Liver (tissue), 9 donors: ENCODE measurements around the gene SLC35B3. TPM values are rescaled to one million over a fixed set of nuclear protein-coding genes. Genes with fewer than 3 reads are reported as not detected.

Source experiments
- DNase-seq: peaks from one replicate; pipeline ENCODE4 v3.0.0-alpha.2; 2017; ENCODE audit warnings: low spot score
- H3K27ac ChIP-seq, 2 donors: one replicate each; pipeline ENCODE4 v1.7.0; 2013; ENCODE audit warnings: inconsistent platforms in 2 of 2, low read length in 2 of 2, control low read depth in 1 of 2, low read depth in 1 of 2, mild to moderate bottlenecking in 1 of 2
- H3K27me3 ChIP-seq, 4 donors: one replicate each; pipeline versions ENCODE4 v1.6.1 to v1.7.0; 2013; ENCODE audit warnings: low read length in 3 of 4, inconsistent platforms in 1 of 4, mild to moderate bottlenecking in 1 of 4, moderate library complexity in 1 of 4; ENCODE audit not compliant: control insufficient read depth in 4 of 4, insufficient read depth in 4 of 4
- H3K36me3 ChIP-seq, 4 donors: one replicate each; pipeline versions ENCODE4 v1.6.1 to v1.7.0; 2013; ENCODE audit warnings: low read length in 3 of 4, mild to moderate bottlenecking in 3 of 4, low read depth in 1 of 4, moderate library complexity in 1 of 4; ENCODE audit not compliant: control insufficient read depth in 4 of 4, insufficient read depth in 3 of 4
- H3K4me1 ChIP-seq, 4 donors: one replicate each; pipeline versions ENCODE4 v1.6.1 to v1.7.0; 2013; ENCODE audit warnings: low read length in 3 of 4, mild to moderate bottlenecking in 3 of 4, moderate library complexity in 1 of 4; ENCODE audit not compliant: control insufficient read depth in 4 of 4, insufficient read depth in 4 of 4
- H3K4me3 ChIP-seq, 3 donors: one replicate each; pipeline versions ENCODE4 v1.6.1 to v1.7.0; 2013; ENCODE audit warnings: low read length in 3 of 3, control low read depth in 1 of 3, low read depth in 1 of 3, mild to moderate bottlenecking in 1 of 3
- H3K9ac ChIP-seq, 2 donors: one replicate each; pipeline ENCODE4 v1.7.0; 2013; ENCODE audit warnings: low read length in 2 of 2, mild to moderate bottlenecking in 2 of 2, moderate library complexity in 2 of 2, control low read depth in 1 of 2, low read depth in 1 of 2
- H3K9me3 ChIP-seq, 4 donors: one replicate each; pipeline versions ENCODE4 v1.6.1 to v1.7.0; 2013; ENCODE audit warnings: low read length in 3 of 4; ENCODE audit not compliant: control insufficient read depth in 4 of 4
- ATF3 ChIP-seq: IDR thresholded peaks from 2 replicates; pipeline ENCODE4 v1.6.1; 2016; ENCODE audit warnings: antibody characterized with exemption
- CTCF ChIP-seq: fragments of 150-350 bp; IDR thresholded peaks from 2 replicates; pipeline ENCODE4 v1.5.1; 2017; ENCODE audit warnings: improper control_type of control experiment, low read depth, low read length; ENCODE audit not compliant: missing input control
- EGR1 ChIP-seq, 2 donors: IDR thresholded peaks; 2 replicates each; pipeline ENCODE4 v1.6.1; 2016 to 2018; ENCODE audit warnings: antibody characterized with exemption in 2 of 2, low read depth in 2 of 2
- FOXA1 ChIP-seq: IDR thresholded peaks from 2 replicates; pipeline ENCODE4 v1.6.1; 2016; ENCODE audit warnings: antibody characterized with exemption
- FOXA2 ChIP-seq: IDR thresholded peaks from 2 replicates; pipeline ENCODE4 v1.6.1; 2016; ENCODE audit warnings: antibody characterized with exemption
- GABPA ChIP-seq, 2 donors: IDR thresholded peaks in 1 of 2; conservative IDR thresholded peaks in 1 of 2; 2 replicates each; pipeline ENCODE4 v1.6.1; 2016; ENCODE audit warnings: antibody characterized with exemption in 2 of 2, mild to moderate bottlenecking in 1 of 2, moderate library complexity in 1 of 2
- HNF4A ChIP-seq, 2 donors: conservative IDR thresholded peaks; 2 replicates each; pipeline ENCODE4 v1.6.1; 2016; ENCODE audit warnings: antibody characterized with exemption in 2 of 2, mild to moderate bottlenecking in 2 of 2
- HNF4G ChIP-seq: IDR thresholded peaks from 2 replicates; pipeline ENCODE4 v1.6.1; 2016; ENCODE audit warnings: antibody characterized with exemption
- JUND ChIP-seq, 2 donors: IDR thresholded peaks; 2 replicates each; pipeline ENCODE4 v1.6.1; 2016; ENCODE audit warnings: antibody characterized with exemption in 2 of 2
- MAX ChIP-seq: IDR thresholded peaks from 2 replicates; pipeline ENCODE4 v1.6.1; 2016; ENCODE audit warnings: antibody characterized with exemption
- NR2F2 ChIP-seq: IDR thresholded peaks from 2 replicates; pipeline ENCODE4 v1.6.1; 2016; ENCODE audit warnings: antibody characterized with exemption
- RAD21 ChIP-seq, 2 donors: IDR thresholded peaks; 2 replicates each; pipeline ENCODE4 v1.6.1; 2016; ENCODE audit warnings: antibody characterized with exemption in 2 of 2, mild to moderate bottlenecking in 2 of 2
- REST ChIP-seq: IDR thresholded peaks from 2 replicates; pipeline ENCODE4 v1.6.1; 2016; ENCODE audit warnings: antibody characterized with exemption, mild to moderate bottlenecking
- RXRA ChIP-seq, 2 donors: IDR thresholded peaks; 2 replicates each; pipeline ENCODE4 v1.6.1; 2017 to 2018; ENCODE audit warnings: antibody characterized with exemption in 2 of 2, mild to moderate bottlenecking in 1 of 2
- SP1 ChIP-seq: IDR thresholded peaks from 2 replicates; pipeline ENCODE4 v1.6.1; 2018; ENCODE audit warnings: antibody characterized with exemption, mild to moderate bottlenecking
- TAF1 ChIP-seq: conservative IDR thresholded peaks from 2 replicates; pipeline ENCODE4 v1.6.1; 2016; ENCODE audit warnings: antibody characterized with exemption, mild to moderate bottlenecking
- YY1 ChIP-seq: IDR thresholded peaks from 2 replicates; pipeline ENCODE4 v1.6.1; 2016; ENCODE audit warnings: antibody characterized with exemption, mild to moderate bottlenecking
- ZBTB33 ChIP-seq: IDR thresholded peaks from 2 replicates; pipeline ENCODE4 v1.6.1; 2016; ENCODE audit warnings: antibody characterized with exemption
- WGBS: extraction: QIAGEN DNeasy Blood & Tissue Kit; methylation state at CpG from one replicate; pipeline ENCODE4 v1.1.7; 2013; 5-methylcytosine and 5-hydroxymethylcytosine counted together
- polyA plus RNA-seq, 2 donors: library from polyadenylated mRNA; stranded (reverse) in 1 of 2; unstranded in 1 of 2; fragments of 200-250 nt in 1 of 2; fragments of >200 nt in 1 of 2; fragmentation: Nextera tagmentation in 1 of 2; extraction: Ambion mirVana in 1 of 2; gene quantifications; one replicate each; pipeline versions ENCODE4 v1.2.1 to v1.2.3, GENCODE V29; 2013 to 2015
- total RNA-seq, 2 donors: library from RNA; depleted of rRNA; stranded (reverse); fragments of >200 nt; gene quantifications; one replicate each; pipeline ENCODE4 v1.2.3, GENCODE V29; 2014
- donor health status: healthy.
- donor health status: healthy.
- donor health status: healthy.
- donor health status: healthy.
- donor health status: healthy.

SLC35B3 gene
- total and polyA plus RNA-seq, 4 donors, result 11.8 to 12.7 (median 12.2) TPM

- no peak for DNase-seq
- WGBS, result 97% methylated on average over 2 of the region's 2 CpGs
- H3K4me3 ChIP-seq, result no peak overlapping the region
- no peak overlapping the region for H3K27ac ChIP-seq
- no peak for TF ChIP-seq MAX
- no peak for TF ChIP-seq SP1
- TF ChIP-seq RAD21 (IDR thresholded peaks at IDR 0.05), result no peak
- no peak for TF ChIP-seq FOXA2
- no peak for TF ChIP-seq HNF4A (conservative IDR thresholded peaks at IDR 0.05)
- no peak for TF ChIP-seq GABPA (IDR thresholded peaks at IDR 0.05 in 1 of 2, conservative IDR thresholded peaks at IDR 0.05 in 1 of 2)
- TF ChIP-seq HNF4G, result no peak
- TF ChIP-seq RXRA (IDR thresholded peaks at IDR 0.05), result no peak
- TF ChIP-seq TAF1, result no peak
- no peak for TF ChIP-seq FOXA1
- no peak for TF ChIP-seq REST
- TF ChIP-seq YY1, result no peak
- TF ChIP-seq CTCF, result no peak
- no peak for TF ChIP-seq ZBTB33
- no peak for TF ChIP-seq EGR1 (IDR thresholded peaks at IDR 0.05; ENCODE audit: low read depth in 2 of 2)
- no peak overlapping the region for H3K9ac ChIP-seq
- no peaks in the 10 kb centered on the region for H3K9me3 ChIP-seq
- peaks cover 0 to 8% (median under 1%) of the 10 kb centered on the region in 4 donors for H3K36me3 ChIP-seq
- H3K27me3 ChIP-seq, result no peaks in the 10 kb centered on the region
- peaks cover 0 to 22% (median 10%) of the 10 kb centered on the region in 4 donors for H3K4me1 ChIP-seq
These were observed 2.7 kb downstream of the SLC35B3 start for GRCh38 chr6:8432614-8433013.

GRCh38 chr6:8429821-8430220, 5.5 kb downstream of the SLC35B3 start:
- Histone ChIP-seq H3K9me3 (no peaks in the 10 kb centered on the region), H3K9ac (no peak overlapping the region), H3K4me3 (no peak overlapping the region), H3K27me3 (no peaks in the 10 kb centered on the region), H3K27ac (no peak overlapping the region), H3K4me1 (peaks cover 0 to 15% (median 7%) of the 10 kb centered on the region in 4 donors), H3K36me3 (peaks cover 3 to 18% (median 8%) of the 10 kb centered on the region in 4 donors)
- no peak for DNase-seq
- WGBS, result 84% methylated on average over 2 of the region's 2 CpGs
- TF ChIP-seq YY1 (no peak), RAD21 (IDR thresholded peaks at IDR 0.05) (no peak), TAF1 (no peak), FOXA1 (no peak), HNF4G (no peak), ZBTB33 (no peak), FOXA2 (no peak), CTCF (no peak), NR2F2 (no peak), JUND (IDR thresholded peaks at IDR 0.05) (no peak), EGR1 (IDR thresholded peaks at IDR 0.05; ENCODE audit: low read depth in 2 of 2) (no peak), MAX (no peak), GABPA (IDR thresholded peaks at IDR 0.05 in 1 of 2, conservative IDR thresholded peaks at IDR 0.05 in 1 of 2) (no peak), ATF3 (no peak), RXRA (IDR thresholded peaks at IDR 0.05) (no peak), HNF4A (conservative IDR thresholded peaks at IDR 0.05) (no peak)
